Right cardiac atrium (tissue), 5 donors: ENCODE data around the gene CD180. TPM values are rescaled to one million over a fixed set of nuclear protein-coding genes. Genes with fewer than 3 reads are reported as not detected.
"Not testable (repeated sequence)": the region's sequence is repeated elsewhere in the genome, so short reads cannot be mapped to it uniquely, and the experiment has no call there.

Source experiments
- ATAC-seq, 2 donors: fragments of 200-7000 bp; cut with Tn5 transposase; one replicate each; pipeline versions ENCODE4 v1.8.0 to v1.9.1; 2020; ENCODE audit warnings: moderate library complexity in 2 of 2, mild to moderate bottlenecking in 1 of 2
- DNase-seq, 3 donors: peaks; one replicate each; pipeline ENCODE4 v3.0.0-alpha.2; 2020
- H3K27ac ChIP-seq: one replicate; pipeline ENCODE4 v1.5.1; 2013; ENCODE audit warnings: mild to moderate bottlenecking, low read length, control low read depth, moderate library complexity
- H3K27me3 ChIP-seq: one replicate; pipeline ENCODE4 v1.6.1; 2013; ENCODE audit not compliant: control insufficient read depth, insufficient read depth
- H3K4me1 ChIP-seq: one replicate; pipeline ENCODE4 v1.6.1; 2013; ENCODE audit warnings: low read length; ENCODE audit not compliant: control insufficient read depth, insufficient read depth
- H3K4me3 ChIP-seq: one replicate; pipeline ENCODE4 v1.5.1; 2013; ENCODE audit warnings: low read length, control low read depth
- H3K9me3 ChIP-seq: one replicate; pipeline ENCODE4 v1.6.1; 2013; ENCODE audit warnings: low read length; ENCODE audit not compliant: control insufficient read depth
- WGBS: extraction: QIAGEN DNeasy Blood & Tissue Kit; methylation state at CpG from one replicate; pipeline ENCODE4 v1.1.7; 2013; 5-methylcytosine and 5-hydroxymethylcytosine counted together
- intact Hi-C, 4 donors: fragments of 100-400 bp; cut with DNase I; formaldehyde crosslinking; loops; one replicate each; pipeline versions ENCODE4 v1.11.0 to v1.14.0; 2022 to 2023
- polyA plus RNA-seq: library from polyadenylated mRNA; stranded (reverse); fragments of 200-250 nt; gene quantifications from one replicate; pipeline ENCODE4 v1.2.3, GENCODE V29; 2013
- total RNA-seq, 4 donors: library from RNA; stranded (reverse); fragmentation: NEBNext Ultra II Directional; extraction: Animal tissue kit (Norgen Biotek cat#: 25700); gene quantifications; one replicate each; pipeline ENCODE4 v1.2.1, GENCODE V29; 2021
- donor health status: healthy with polysubstance abuse.
- donor health status: DM: no; HTN: yes; CAD: no.
- donor health status: DM: no; HTN: no; CAD: no.
- donor health status: DM: no; HTN: yes; CAD: no; lungs with severe emphysema.
- donor health status: DM: yes; HTN: yes; CAD: no.

The CD180 gene
- total and polyA plus RNA-seq, 5 donors = 0.11 to 1.4 (median 0.50) TPM

DNA sequence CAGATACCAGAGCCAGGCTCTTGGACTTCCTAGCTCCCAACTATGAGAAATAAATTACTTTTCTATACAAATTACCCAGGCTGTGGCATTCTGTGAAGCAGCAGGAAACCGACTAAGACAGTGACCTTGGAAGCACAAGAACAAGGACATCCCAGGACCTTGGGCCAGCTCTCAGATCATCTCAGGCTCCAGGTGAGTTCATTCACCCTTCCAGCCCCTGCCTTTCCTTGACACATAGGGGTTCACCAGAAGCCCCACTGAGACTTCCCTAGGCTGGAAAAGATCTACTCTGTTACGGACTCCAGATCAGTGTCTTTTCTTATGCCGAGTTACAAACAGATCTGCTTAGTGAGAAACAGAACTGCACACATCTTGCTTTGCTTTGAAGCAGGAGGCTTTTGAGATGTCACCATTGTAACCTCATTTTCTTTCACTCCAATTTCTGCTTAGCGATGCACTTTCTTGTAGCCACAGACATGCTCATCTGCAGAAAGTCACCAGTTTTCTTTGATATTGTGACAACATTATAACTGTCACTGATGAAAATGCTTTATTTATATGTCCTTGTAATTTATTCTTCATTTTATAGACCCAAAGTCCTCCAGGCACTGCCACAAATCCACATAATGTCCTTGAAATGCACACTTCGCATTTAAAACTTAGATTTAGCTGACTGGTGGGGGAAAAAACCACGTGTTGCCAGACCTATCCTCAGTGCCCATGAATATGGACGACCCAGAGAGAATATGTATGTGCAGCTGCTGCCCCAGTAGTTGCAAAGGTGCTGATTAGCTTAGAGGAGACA, 8.1 kb downstream of the CD180 start:
- Histone ChIP-seq H3K9me3 (no peaks in the 10 kb centered on the region), H3K27me3 (no peaks in the 10 kb centered on the region), H3K27ac (no peak overlapping the region), H3K4me3 (no peak overlapping the region), H3K4me1 (no peaks in the 10 kb centered on the region)
- 91% methylated on average over 7 of the region's 7 CpGs for WGBS
- DNase-seq (no peak), ATAC-seq (no peak)
- intact Hi-C loops = no loop called here

DNA sequence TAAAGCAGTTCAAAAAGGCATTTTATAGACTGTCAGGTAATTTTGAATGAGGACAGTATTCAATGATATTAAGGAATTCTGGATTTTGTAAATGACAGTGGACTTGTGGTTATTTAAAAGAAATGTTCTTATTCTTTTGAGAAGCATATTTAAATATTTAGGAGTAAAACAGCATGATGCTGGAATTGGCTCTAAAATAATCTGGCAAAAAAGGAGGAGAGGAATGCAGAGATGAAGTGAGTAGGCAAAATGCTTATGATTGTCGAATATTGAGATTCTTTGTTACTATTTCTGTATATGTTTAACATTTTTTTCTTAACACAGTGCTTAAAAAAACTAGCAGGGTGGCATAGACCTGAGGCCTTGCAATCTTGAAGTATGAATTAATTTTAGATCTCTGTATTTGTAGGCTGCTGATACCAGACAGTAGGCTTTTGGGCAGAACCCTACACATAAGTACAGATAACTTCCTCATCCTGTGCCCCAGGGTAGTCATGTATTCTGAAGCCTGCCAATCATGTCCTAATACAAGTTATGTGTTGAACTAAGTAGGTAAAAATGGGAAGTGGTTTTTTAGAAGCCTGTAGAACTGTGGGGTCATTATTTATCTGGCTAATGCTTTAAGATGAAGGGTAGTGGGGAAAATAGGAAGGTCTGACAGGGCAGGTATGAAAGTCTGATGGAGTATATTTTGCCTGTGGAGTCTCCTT, 9.4 kb downstream of the CD180 start:
- Histone ChIP-seq H3K27ac (no peak overlapping the region), H3K9me3 (no peaks in the 10 kb centered on the region), H3K4me1 (no peaks in the 10 kb centered on the region), H3K27me3 (no peaks in the 10 kb centered on the region), H3K4me3 (no peak overlapping the region)
- 63% methylated on average over 1 of the region's 1 CpG for WGBS
- DNase-seq (no peak), ATAC-seq (no peak)
- intact Hi-C loops = no loop called here

DNA sequence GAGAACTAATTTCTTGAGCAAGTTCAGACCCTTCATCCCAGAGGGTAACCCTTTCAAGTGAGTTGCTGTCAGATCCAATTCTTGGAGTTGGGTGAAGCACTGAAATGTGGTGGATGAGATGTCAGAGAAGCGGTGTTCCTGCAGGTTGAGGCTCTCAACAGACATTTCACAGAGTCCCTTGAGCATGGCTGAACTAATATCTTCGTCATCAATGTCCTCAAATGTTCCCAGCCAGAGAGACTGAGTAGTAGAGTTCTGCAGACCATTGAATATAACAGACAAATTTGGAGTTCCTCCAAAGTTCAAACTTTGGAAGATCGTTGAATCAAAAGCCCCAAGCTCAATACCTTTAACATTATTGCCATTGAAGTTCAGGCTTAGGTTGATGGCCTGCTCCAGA, 12.7 kb downstream of the CD180 start:
- DNase-seq (no peak), ATAC-seq (no peak)
- H3K27me3 ChIP-seq = no peaks in the 10 kb centered on the region
- 91% methylated on average over 3 of the region's 3 CpGs for WGBS
- H3K4me1 ChIP-seq = no peaks in the 10 kb centered on the region
- no peaks in the 10 kb centered on the region for H3K9me3 ChIP-seq
- H3K4me3 ChIP-seq = no peak overlapping the region
- intact Hi-C loops = no loop called here
- H3K27ac ChIP-seq = no peak overlapping the region

DNA sequence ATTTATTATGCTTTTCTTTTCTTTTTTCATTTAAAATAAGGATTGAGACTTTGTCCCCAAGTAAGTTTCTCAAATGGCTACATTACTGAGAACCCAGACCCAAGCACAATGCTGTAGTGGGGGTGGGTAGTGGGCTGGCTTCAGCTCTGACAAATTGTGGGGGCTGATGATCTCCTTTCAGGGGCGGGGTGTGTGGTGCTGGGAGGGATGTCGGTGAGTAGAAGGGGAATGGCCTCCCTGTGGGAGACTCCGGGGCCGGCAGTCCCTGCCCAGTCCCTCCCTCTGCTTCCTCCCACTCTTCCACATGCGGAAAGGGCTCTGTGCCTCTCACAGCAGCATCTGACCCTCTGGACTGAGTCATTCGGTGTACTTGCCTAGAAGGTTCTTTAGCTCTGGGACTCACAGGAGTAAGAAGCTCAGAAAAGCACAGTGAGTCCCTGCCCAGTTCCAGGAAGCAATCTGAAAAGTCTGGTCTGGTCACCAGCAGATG, 14.3 kb downstream of the CD180 start:
- H3K9me3 ChIP-seq = no peaks in the 10 kb centered on the region
- 25% methylated on average over 6 of the region's 6 CpGs for WGBS
- peak; percentile 76 to 81 (median 78) for DNase-seq
- no peak overlapping the region for H3K27ac ChIP-seq
- H3K27me3 ChIP-seq = no peaks in the 10 kb centered on the region
- H3K4me1 ChIP-seq = no peaks in the 10 kb centered on the region
- peak; percentile 96 to 99 for ATAC-seq
- H3K4me3 ChIP-seq = no peak overlapping the region
- intact Hi-C loops = no loop called here

DNA sequence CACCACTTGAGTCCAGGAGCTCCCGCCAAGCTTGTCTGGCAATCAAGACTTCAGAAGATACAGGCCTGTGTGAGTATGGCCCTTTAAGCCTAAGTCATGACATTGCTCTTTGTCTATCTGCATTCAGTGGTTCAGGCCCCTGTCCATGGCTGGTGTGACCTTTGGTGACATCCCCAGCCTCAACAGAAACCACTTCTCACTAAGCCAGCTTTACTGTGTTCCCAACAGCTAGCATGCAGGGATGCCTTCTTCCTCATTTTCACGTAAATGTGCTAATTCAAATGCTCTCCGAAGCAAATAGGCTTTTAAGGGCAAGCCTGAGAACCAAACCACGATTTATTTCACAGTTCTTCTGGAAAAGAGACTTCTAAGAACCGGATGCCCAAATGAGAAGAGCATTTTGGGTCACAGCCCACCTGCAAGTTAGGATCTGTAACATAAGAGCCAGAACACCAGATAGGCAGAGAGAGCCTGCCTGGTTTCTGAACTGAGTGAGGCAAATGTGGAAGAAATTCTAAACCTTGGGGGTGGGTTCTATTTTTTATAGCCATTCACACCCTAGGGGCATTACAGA, 14.9 kb downstream of the CD180 start:
- ATAC-seq (peak; percentile 22 to 44), DNase-seq (no peak)
- H3K27ac ChIP-seq = no peak overlapping the region
- no peaks in the 10 kb centered on the region for H3K9me3 ChIP-seq
- no peaks in the 10 kb centered on the region for H3K4me1 ChIP-seq
- H3K4me3 ChIP-seq = no peak overlapping the region
- 64% methylated on average over 5 of the region's 5 CpGs for WGBS
- intact Hi-C loops = no loop called here
- no peaks in the 10 kb centered on the region for H3K27me3 ChIP-seq

DNA sequence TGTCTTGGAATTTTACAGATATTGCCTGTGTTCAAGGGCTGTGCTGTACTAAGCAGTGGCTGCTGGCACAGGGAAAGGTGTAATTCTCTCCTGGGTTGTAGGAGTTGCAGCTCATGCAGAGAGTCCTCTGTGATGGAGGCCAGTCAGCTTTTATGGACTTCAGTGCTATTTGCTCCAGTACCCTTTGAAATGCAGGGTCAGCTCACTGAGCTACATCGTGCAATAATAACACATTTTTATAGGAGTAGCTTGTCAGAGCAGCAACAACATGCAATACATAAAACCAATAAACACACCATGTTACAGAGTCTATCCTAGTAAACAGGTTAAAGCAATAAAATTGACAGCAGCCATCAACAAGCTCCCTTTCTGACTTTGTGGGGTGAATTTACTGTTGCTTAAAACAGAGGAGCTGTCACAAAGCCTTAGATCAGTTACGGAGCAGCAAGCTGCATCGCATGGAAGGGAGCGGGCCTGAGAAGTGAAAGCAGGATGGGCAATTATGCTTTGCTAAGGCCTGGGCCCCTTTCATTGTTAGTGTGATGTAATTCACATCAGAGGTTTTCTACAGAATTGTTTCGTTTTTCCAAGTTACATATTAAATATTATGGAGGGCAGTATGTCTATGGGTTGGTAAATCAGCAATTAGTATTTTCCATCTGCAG, 16.8 kb downstream of the CD180 start:
- ATAC-seq = no peak
- no peaks in the 10 kb centered on the region for H3K4me1 ChIP-seq
- WGBS = 96% methylated on average over 5 of the region's 5 CpGs
- no peaks in the 10 kb centered on the region for H3K27me3 ChIP-seq
- intact Hi-C loops = no loop called here
- DNase-seq = no peak
- no peak overlapping the region for H3K27ac ChIP-seq
- no peak overlapping the region for H3K4me3 ChIP-seq
- H3K9me3 ChIP-seq = no peaks in the 10 kb centered on the region

DNA sequence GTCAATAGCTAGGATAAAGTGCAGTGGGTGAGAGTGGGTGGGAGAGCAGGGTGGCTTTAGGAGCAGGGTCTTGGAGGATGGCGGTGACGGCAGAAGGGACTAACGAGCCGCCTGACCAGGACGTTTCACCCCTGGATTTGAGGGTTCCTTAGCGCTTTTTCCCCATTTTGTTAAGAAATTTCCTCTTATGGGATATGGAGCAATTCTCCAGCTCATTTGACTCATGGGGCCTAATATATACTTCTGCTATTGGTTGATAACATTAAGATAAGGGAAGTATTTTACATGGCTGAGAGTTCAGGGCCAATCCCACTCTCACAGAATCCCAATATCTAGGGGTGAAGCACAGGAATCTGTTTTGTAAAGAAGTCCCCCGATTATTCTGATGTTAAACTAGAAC, 17.6 kb downstream of the CD180 start:
- ATAC-seq (no peak), DNase-seq (no peak)
- H3K4me1 ChIP-seq = no peaks in the 10 kb centered on the region
- H3K9me3 ChIP-seq = no peaks in the 10 kb centered on the region
- H3K27ac ChIP-seq = no peak overlapping the region
- no peak overlapping the region for H3K4me3 ChIP-seq
- intact Hi-C loops = no loop called here
- H3K27me3 ChIP-seq = no peaks in the 10 kb centered on the region
- 94% methylated on average over 7 of the region's 7 CpGs for WGBS

DNA sequence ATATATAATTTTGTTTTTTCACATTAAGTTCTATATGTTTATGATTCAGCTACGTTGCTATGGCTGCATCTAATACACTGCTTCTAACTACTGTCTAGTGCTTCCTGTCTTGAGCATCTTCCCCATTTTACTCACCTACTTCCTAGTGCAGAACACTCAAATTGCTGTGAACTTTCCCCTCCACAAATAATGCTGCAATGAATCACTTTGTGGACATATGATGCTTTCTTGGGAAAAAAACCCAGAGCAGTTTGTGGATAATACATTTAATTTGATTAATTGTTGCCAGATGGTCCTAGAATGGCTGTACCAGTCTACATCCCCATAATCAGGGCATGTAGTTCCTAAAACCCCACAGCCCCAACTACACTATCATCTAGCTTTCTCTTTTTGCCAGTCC, 18.5 kb downstream of the CD180 start:
- Histone ChIP-seq H3K4me3 (no peak overlapping the region), H3K9me3 (no peaks in the 10 kb centered on the region), H3K27ac (no peak overlapping the region), H3K4me1 (no peaks in the 10 kb centered on the region), H3K27me3 (no peaks in the 10 kb centered on the region)
- WGBS = 72% methylated on average over 1 of the region's 1 CpG
- intact Hi-C loops = no loop called here
- ATAC-seq = no peak
- no peak for DNase-seq

DNA sequence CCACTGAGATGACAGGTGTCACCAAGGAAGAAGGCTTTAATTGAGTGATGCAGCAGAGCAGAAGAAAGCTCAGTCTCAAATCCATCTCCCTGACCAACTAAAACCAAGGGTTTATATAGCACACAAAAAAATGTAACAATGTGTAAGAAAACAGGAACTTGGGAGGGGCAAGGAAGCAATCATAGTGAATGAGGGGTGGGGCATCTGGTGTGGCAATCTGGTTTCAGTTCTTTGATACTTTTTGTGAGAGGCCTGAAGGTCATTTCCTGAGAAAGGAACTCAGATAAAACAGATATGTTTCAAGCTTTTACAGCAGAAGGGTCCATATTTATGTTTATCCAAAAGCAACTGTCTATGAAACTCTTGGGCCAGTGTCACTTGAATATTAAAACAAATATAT, 19.7 kb downstream of the CD180 start:
- ATAC-seq (no peak), DNase-seq (no peak)
- Histone ChIP-seq H3K4me3 (no peak overlapping the region), H3K4me1 (no peaks in the 10 kb centered on the region), H3K27ac (no peak overlapping the region), H3K27me3 (no peaks in the 10 kb centered on the region), H3K9me3 (no peaks in the 10 kb centered on the region)
- intact Hi-C loops = no loop called here

DNA sequence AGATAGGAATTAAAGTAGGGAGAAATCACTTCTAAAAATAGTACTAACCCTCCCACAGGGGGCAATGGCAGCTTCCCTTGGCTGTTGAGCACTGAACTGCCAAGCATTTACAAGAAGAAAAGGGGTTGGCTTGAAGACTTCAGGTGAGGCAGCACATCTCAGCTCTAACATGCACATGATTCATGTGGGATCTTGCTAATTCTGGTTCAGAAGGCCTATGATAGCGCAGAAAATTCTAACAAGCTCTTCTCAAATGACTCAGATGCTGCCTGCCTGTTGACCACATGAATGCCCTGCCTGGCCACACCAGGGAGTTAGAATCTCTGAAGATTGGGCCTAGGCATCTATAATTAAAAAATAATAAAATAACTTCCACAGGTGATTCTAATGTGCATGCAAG, 22.6 kb downstream of the CD180 start:
- no peaks in the 10 kb centered on the region for H3K27me3 ChIP-seq
- H3K27ac ChIP-seq = no peak overlapping the region
- no peaks in the 10 kb centered on the region for H3K9me3 ChIP-seq
- WGBS = 98% methylated on average over 1 of the region's 1 CpG
- no peaks in the 10 kb centered on the region for H3K4me1 ChIP-seq
- ATAC-seq (no peak), DNase-seq (no peak)
- intact Hi-C loops = no loop called here
- H3K4me3 ChIP-seq = no peak overlapping the region

DNA sequence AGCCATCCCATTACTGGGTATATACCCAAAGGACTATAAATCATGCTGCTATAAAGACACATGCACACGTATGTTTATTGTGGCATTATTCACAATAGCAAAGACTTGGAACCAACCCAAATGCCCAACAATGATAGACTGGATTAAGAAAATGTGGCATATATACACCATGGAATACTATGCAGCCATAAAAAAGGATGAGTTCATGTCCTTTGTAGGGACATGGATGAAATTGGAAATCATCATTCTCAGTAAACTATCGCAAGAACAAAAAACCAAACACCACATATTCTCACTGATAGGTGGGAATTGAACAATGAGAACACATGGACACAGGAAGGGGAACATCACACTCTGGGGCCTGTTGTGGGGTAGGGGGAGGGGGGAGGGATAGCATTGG, 23.2 kb downstream of the CD180 start:
- DNase-seq, H3K27ac ChIP-seq, H3K4me3 ChIP-seq, intact Hi-C loops, ATAC-seq, H3K9me3 ChIP-seq, H3K27me3 ChIP-seq, H3K4me1 ChIP-seq: not testable (repeated sequence)
- 60% methylated on average over 1 of the region's 2 CpGs for WGBS
